GM21381 (cell line): ENCODE measurements around the gene DCTN3.

Experiments used
- ATAC-seq: cut with Tn5 transposase; IDR thresholded peaks from one replicate; pipeline ENCODE4 v1.9.1; 2021; ENCODE audit warnings: mild to moderate bottlenecking, moderate library complexity; ENCODE audit not compliant: unreplicated experiment

DCTN3 gene

DNA sequence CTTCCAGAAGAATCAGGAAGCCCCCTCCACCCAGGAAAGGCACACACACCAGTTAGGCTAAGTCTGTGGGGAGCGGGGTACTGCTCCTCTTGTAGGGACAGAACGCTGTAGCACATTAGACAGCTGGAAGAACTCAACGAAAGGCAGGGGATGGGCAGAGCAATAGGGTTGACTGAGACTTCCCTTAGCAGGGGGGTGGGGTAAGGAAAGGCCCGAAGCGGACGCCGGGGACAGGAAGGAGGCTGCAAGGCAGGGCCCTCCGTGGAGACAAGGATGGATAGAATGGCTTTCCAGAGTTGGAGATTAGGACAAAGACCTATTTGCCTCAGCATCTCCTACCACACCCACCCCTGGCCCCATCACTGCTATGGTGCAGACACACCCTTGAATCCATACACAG lies 45.1 kb downstream of the DCTN3 start:
- no peak for ATAC-seq

DNA sequence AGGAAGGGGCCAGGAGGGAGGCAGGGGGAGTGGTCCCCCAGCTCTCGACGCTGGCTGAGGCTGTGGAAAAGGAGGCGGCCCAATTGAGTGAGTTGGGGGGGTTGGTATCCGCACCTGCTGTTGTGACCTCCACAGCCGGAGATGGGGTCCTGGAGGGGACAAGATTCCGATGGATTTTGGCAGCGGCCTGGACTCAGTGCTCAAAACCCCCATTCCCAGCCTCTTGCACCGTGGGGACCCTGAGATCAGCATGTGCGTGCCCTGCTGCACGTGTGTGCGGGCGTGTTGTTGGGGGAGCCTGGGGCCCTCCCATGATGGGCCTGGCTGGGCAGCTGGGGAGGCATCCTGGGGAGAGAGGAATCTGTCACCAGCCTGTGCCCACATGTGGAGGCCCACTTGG lies 45.7 kb downstream of the DCTN3 start:
- no peak for ATAC-seq

DNA sequence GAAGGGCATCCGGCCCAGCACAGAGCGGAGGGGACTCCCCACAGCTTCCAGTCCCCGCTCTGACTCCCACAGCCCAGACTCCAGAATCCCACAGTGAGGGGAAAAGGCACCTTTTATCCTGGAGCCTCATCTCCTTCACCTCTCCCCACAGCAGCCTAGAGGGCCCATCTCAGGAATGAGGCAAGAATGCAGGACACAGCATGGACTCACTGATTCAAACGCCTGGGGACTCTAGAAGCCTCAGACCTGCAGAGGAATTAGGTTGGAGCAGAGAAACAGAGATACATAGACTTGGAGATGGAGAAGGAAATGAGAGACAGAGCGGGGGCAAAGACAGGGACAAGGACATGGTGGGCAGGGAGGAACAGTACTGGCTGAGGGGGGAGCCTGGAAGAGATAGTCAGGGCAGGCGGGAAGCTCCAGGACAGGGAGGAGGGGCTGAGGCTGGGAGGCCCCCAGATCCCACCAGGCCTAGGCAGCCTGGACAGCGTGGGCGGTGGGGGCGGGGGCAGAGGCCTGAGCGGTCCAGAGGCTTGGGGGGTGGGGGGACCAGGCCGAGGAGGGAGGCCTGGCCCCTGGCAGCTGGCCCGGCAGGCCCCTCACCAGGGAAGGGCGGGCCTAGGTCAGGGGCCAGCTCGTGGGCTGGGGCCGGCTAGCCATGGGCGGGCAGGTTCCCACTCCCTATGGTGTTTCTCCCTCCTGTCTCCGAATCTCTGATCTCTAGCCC lies 46.5 kb downstream of the DCTN3 start:
- ATAC-seq, result no peak

DNA sequence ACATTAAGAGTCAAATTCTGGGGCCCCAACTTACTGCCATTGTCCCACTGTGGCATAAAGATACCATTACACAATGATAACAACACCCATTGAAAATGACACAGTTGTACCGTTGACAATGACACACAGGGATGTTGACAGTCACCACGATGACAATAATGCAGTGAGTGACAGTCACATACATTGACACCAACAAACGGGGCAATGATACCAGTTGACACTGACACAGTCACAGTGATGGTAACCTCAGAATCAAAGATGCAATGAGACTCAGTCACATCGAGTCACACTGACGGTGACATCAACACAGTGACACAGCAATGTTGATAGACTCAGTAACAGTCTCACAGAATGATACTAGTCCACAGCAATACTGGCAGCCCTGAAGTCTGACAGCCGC lies 47.7 kb downstream of the DCTN3 start:
- ATAC-seq, result no peak

DNA sequence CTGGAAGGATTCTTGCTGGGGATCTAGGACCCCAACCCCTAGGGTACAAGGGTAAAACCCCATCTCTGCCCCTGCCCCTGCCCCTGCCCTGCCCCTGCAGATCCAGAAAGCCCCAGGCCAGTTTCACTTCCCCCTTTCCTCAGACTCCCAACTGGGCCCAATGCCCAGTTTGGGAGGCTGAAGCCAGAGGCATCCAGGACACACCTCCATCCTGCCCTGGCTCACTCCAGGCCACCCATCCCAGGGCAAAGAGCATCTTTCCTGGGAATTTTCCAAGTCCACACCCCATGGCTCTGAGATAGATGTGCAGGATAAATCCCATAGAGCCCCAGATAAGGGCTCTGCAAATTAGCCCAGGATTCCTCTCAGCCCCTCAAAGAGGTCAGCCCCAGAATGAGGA lies 48.2 kb downstream of the DCTN3 start:
- ATAC-seq, result no peak

DNA sequence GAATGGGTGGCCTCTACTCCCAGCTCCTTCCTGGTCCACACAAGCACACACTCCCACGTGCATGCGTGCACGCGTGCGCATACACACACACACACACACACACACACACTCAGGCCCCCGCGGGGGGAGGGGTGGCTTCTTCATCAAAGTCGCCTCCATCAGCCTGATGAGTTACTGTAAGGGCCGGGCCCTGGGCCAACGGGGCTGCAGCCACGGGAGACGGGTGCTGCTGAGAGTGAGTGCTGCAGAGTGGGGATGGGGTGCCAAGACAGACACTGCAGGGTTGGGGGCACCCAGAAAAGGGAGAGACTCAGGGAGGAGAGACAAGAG lies 48.8 kb downstream of the DCTN3 start:
- ATAC-seq, result no peak

DNA sequence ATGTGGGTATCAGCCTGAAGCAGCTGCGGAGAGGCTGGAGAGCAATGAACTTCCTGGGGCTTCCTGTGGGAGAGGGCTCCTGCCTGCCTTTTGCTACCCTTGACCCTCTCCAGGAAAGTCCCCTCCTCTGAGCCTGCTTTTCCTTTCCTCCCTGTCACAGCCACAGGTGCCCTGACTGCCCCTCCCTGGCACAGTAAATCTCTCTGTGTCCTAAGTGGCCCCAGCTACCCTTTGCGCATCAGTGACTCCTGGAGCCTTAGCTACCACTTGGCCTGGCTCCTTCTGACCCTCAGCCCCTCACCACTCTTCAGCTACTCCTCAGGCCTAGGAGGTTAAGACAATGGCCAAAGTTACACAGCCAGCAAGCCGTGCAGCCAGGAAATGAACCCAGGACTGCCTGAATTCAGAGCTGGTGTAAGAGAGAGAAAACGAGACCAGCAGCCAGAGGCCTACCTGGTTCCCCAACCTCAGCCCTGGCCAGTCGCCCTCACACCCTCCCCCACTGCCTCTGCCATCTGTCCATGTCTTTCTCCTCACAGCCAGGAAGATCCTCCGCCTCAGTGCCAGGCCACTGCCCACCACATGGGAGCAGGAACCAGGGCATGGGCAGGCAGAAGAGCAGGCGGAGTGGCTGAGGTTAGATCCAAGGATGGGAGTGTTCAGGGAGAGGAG lies 49.4 kb downstream of the DCTN3 start:
- no peak for ATAC-seq

DNA sequence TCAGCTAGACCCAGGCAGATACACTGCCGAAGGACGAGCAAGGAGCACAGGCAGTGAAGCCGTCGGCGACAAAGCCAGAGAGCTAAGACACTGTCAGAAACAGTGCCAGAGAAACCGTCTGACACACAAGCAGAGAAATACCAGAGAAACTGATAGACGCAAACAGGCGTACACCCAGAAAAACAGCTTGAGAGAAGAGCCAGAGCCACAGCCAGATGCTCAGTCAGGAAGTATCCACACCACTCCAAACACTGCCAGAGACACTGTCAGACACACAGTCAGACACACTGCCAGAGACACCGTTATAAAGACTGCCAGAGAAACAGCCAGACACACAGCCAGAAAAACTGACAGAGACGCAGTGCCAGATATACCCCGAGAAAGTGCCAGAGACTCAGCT lies 49.9 kb downstream of the DCTN3 start:
- no peak for ATAC-seq

DNA sequence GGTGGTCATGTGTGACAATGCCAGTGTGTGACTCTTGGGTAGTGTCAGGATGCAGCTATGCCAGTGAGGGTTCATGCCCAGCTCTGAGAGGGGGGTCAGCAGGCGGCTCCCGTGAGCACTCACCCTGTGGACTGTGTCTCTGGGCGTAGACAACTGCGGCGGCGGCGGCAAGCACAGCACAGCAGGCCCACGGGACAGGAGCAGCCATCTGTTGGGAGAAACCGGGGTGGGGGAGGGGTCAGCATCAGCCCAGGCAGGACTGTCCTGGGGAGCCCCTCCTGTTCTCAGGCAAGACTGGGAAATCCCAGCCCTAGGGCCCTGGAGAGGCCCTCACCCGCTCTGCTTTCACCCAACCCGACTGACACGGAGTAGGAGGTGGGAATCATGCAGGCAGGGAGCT lies 51.5 kb downstream of the DCTN3 start:
- ATAC-seq, result no peak

DNA sequence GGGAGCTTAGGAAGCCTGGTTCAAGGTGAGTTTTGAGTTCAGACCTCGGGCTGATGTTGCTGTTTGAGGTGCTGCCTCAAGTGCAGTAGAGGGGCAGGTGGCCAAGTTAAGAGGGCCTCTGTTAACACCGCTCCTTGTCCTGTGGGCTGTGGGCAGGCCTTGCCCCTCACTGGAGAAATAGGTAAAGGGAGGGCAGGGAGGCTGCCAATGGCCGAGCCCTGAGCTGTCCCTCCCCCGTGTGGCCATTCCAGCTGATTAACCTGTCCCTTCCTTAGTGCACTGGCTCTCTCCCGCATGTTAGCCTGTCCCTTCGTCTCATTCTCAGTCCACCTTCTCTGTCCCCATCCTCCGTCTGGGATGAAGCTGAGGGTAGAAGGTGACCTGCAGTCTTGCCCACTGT lies 52.2 kb downstream of the DCTN3 start:
- ATAC-seq, result no peak

DNA sequence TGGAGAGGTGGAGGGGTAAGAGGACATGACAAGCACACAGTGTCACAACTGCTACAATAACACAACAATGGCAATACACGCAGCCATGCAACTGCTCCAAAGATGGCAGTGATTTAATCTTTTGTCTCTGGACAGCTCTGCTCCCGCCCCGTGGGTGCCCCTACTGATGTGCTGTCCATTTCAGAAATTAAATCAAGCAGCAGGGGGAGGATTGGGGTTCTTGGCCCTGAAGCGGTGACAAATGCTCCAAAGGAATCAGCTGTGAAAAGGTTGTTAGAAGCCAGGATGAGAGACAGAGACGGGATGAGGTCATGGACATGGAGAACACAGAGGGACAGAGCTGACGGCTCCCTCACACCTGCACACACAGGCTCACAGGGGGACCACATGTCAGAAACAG lies 53.3 kb downstream of the DCTN3 start:
- ATAC-seq, result no peak

DNA sequence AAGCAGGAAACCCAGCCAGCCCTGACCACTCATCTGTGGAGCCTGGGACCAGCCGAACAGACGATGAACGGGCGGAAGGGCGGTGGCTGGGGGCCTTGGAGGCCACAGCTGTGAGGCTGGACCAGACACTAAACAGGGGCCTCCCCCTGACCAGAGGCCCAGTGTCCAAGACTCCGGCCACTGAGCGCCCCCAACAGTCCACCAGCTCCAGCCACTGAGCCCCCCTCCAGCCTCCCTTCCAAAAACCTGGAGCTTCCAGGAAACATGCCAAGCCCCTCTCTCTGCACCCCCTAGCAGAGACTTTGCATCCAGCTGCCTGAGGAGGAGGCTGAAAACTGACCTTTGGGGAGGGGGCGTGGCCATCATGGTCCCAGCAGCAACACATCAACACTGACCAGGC lies 54.0 kb downstream of the DCTN3 start:
- ATAC-seq, result no peak

DNA sequence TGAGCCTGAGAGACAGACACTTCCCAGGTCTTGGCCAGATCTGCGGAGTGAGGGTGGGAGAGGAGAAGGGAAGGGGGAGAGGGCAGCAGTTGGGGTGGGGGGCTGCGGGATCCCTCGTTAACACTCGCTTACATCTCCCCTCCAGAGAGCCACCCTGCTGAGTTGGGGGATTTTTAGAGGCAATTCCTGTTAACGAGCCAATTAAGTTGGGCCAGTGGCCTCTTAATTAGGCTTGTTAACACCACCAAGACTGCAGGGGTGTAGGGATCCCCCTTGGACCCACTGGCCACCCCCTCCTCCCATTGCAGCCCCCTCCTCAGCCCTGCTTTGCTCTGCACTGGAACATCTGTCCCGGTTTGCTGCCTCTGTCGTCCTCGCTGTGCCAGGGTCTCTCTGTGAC lies 54.4 kb downstream of the DCTN3 start:
- ATAC-seq, result no peak

DNA sequence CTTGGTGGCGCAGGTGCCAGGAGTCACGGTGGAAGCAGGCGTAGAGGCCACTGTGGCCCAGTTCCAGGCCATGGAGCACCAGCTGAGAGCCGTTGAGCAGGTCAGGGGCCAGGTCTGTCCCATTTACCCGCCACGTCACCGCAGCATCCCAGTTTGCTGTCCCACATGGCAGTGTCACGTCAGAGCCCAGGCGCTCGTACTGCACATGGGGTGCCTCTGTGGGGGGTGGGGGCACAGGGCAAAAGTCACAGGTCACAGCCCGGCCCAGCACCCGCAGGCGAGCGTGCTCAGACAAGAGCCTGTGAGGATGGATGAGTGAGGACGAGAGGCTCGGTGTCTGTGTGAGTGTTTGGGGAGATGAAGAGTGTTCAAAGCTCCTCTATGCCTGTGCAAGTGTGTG lies 55.7 kb downstream of the DCTN3 start:
- no peak for ATAC-seq
